GM21723 (cell line): ENCODE data around the gene BCL2L12.
"Not testable (repeated sequence)": the region's sequence is repeated elsewhere in the genome, so short reads cannot be mapped to it uniquely, and the experiment has no call there.

Source experiments
- ATAC-seq: cut with Tn5 transposase; IDR thresholded peaks from one replicate; pipeline ENCODE4 v1.9.1; 2021; ENCODE audit warnings: mild to moderate bottlenecking, moderate library complexity; ENCODE audit not compliant: unreplicated experiment

The BCL2L12 gene

GRCh38 chr19:49704888-49705642 is 39.3 kb downstream of the BCL2L12 start:
- ATAC-seq, result no peak

GRCh38 chr19:49705919-49706318 is 40.2 kb downstream of the BCL2L12 start:
- ATAC-seq, result no peak

GRCh38 chr19:49710372-49710951 is 44.7 kb downstream of the BCL2L12 start:
- ATAC-seq, result no peak

- ATAC-seq, result no peak
These were observed 46.7 kb downstream of the BCL2L12 start for GRCh38 chr19:49712397-49712859.

- ATAC-seq, result no peak
These were observed 47.6 kb downstream of the BCL2L12 start for GRCh38 chr19:49713236-49713845.

GRCh38 chr19:49716154-49716553 is 50.4 kb downstream of the BCL2L12 start:
- no peak for ATAC-seq

GRCh38 chr19:49718511-49718910 is 52.8 kb downstream of the BCL2L12 start:
- no peak for ATAC-seq

- no peak for ATAC-seq
These were observed 53.3 kb downstream of the BCL2L12 start for GRCh38 chr19:49718991-49719390.

- not testable (repeated sequence) for ATAC-seq
These were observed 53.7 kb downstream of the BCL2L12 start for GRCh38 chr19:49719420-49719819.
